K562 (cell line): ENCODE data around the gene RNU6-8. TPM values are rescaled to one million over a fixed set of nuclear protein-coding genes. Genes with fewer than 3 reads are reported as not detected.

Source experiments
- EGR1 ChIP-seq: fragments of 450-650 bp; conservative IDR thresholded peaks from 2 replicates; pipeline ENCODE4 v1.6.1; 2017; ENCODE audit warnings: mild to moderate bottlenecking
- HDAC8 ChIP-seq: fragments of 450-650 bp; IDR thresholded peaks from 2 replicates; pipeline ENCODE4 v1.6.1; 2016; ENCODE audit warnings: mild to moderate bottlenecking, missing genetic modification characterization, moderate library complexity, missing compliant biosample characterization
- PHB2 ChIP-seq: fragments of 450-650 bp; IDR thresholded peaks from 2 replicates; pipeline ENCODE4 v1.6.1; 2017; ENCODE audit warnings: low read depth
- PTRF ChIP-seq: fragments of 450-650 bp; IDR thresholded peaks from 2 replicates; pipeline ENCODE4 v1.6.1; 2016; ENCODE audit warnings: mild to moderate bottlenecking, missing genetic modification characterization, missing compliant biosample characterization
- RFX1 ChIP-seq: fragments of 450-650 bp; IDR thresholded peaks from 2 replicates; pipeline ENCODE4 v1.6.1; 2016; ENCODE audit warnings: mild to moderate bottlenecking, moderate library complexity
- SMARCC2 ChIP-seq: fragments of 450-650 bp; IDR thresholded peaks from 2 replicates; pipeline ENCODE4 v1.6.1; 2017; ENCODE audit warnings: antibody characterized with exemption, moderate library complexity, mild to moderate bottlenecking, low read depth
- ZNF324 ChIP-seq: fragments of 250-450 bp; sonication (Bioruptor Pico); IDR thresholded peaks from 2 replicates; pipeline ENCODE4 v1.4.0; 2020; ENCODE audit warnings: mild to moderate bottlenecking
- polyA plus RNA-seq, 8 experiments: library from polyadenylated mRNA; depleted of rRNA in 4 of 8; stranded (reverse) in 5 of 8; unstranded in 3 of 8; fragments of >200 nt; fragmentation: Nextera tagmentation in 2 of 8; fragmentation: Illumina TruSeq in 1 of 8; extraction: Ambion mirVana in 2 of 8; extraction: Trizol in 1 of 8; gene quantifications; 2 replicates each; pipeline versions ENCODE4 v1.2.1 to v1.2.3, GENCODE V29; 2011 to 2014; ENCODE audit warnings: inconsistent platforms in 1 of 8, missing spikeins in 1 of 8
- total RNA-seq, 7 experiments: library from RNA; depleted of rRNA in 6 of 7; stranded (reverse); fragments of >200 nt in 6 of 7; fragmentation: Illumina TruSeq in 2 of 7; extraction: Trizol in 2 of 7; gene quantifications; 2 replicates each; pipeline versions ENCODE4 v1.2.1 to v1.2.3, GENCODE V29; 2011 to 2021; ENCODE audit warnings: low replicate concordance in 1 of 7
- TF ChIP-seq, protein P1 (sequence below): fragments of 450-650 bp; IDR thresholded peaks from 2 replicates; pipeline ENCODE4 v1.7.0; 2016; ENCODE audit warnings: borderline replicate concordance
- TF ChIP-seq, protein P2 (sequence below): IDR thresholded peaks from 3 replicates; pipeline ENCODE4 v1.6.1; 2011; ENCODE audit warnings: borderline replicate concordance, mild to moderate bottlenecking; ENCODE audit not compliant: insufficient read length, insufficient read depth
- TF ChIP-seq, protein P3 (sequence below), 2 experiments: fragments of 450-650 bp; formaldehyde crosslinking in 1 of 2; IDR thresholded peaks; 2 replicates each; pipeline versions ENCODE4 v1.4.0 to v1.6.1; 2014 to 2020; ENCODE audit warnings: mild to moderate bottlenecking in 2 of 2, borderline replicate concordance in 1 of 2, low read depth in 1 of 2
- TF ChIP-seq, protein P4 (sequence below): fragments of 450-650 bp; IDR thresholded peaks from 2 replicates; pipeline ENCODE4 v1.6.1; 2018; ENCODE audit warnings: mild to moderate bottlenecking, low read depth; ENCODE audit not compliant: partially characterized antibody
- TF ChIP-seq, protein P5 (sequence below): fragments of 450-650 bp; formaldehyde crosslinking; IDR thresholded peaks from 2 replicates; pipeline ENCODE4 v1.4.0; 2022; ENCODE audit warnings: missing genetic modification characterization

RNU6-8 gene
- total and polyA plus RNA-seq, 9 of the 15 experiments (the other 6 are each of a cell fraction or from before 2014, with no cell fraction given) = not detected

DNA sequence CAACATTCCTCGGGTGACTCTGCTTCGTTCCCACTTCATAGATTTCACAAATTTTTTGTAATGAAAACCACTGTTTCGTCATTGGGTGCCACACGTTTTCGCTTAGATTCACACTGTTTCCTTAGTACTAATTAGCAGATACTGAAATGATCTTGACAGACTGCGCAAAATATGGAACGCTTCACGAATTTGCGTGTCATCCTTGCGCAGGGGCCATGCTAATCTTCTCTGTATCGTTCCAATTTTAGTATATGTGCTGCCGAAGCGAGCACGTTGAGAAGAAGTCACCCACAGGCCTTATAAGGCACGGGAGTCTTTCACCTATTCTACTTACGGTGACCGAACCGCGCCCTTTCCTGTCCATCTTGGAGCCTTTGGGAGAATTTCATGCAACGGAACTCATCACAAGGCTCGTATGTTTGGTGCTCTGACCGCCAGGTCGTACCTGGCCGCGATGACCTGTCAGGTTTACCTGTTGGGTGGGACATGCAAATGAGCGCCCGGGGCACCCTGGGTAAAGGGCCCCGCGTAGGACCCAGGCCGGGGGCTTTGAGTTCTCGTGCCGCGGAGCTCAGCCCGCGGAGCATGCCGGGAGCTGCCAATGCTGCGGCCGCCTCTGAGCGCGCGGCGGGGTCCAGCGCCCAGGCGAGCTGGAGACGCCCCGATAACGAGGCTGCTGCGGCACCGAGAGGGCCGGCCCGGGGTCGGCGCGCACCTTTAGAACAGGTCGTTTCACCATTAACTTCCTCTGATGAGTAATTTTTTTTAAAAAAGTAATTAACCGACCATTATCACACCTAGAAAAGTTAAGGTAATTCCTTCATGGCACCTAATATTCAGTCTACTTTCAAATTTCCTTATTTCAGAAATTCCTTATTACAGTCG is at the start of gene RNU6-8 (continued):
- TF ChIP-seq, protein P1, sequence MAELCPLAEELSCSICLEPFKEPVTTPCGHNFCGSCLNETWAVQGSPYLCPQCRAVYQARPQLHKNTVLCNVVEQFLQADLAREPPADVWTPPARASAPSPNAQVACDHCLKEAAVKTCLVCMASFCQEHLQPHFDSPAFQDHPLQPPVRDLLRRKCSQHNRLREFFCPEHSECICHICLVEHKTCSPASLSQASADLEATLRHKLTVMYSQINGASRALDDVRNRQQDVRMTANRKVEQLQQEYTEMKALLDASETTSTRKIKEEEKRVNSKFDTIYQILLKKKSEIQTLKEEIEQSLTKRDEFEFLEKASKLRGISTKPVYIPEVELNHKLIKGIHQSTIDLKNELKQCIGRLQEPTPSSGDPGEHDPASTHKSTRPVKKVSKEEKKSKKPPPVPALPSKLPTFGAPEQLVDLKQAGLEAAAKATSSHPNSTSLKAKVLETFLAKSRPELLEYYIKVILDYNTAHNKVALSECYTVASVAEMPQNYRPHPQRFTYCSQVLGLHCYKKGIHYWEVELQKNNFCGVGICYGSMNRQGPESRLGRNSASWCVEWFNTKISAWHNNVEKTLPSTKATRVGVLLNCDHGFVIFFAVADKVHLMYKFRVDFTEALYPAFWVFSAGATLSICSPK = no peak
- TF ChIP-seq, protein P2, sequence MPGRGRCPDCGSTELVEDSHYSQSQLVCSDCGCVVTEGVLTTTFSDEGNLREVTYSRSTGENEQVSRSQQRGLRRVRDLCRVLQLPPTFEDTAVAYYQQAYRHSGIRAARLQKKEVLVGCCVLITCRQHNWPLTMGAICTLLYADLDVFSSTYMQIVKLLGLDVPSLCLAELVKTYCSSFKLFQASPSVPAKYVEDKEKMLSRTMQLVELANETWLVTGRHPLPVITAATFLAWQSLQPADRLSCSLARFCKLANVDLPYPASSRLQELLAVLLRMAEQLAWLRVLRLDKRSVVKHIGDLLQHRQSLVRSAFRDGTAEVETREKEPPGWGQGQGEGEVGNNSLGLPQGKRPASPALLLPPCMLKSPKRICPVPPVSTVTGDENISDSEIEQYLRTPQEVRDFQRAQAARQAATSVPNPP = peak; percentile 74
- TF ChIP-seq SMARCC2 (no peak), PTRF (tag) (no peak), ZNF324 (no peak), HDAC8 (tag) (no peak), EGR1 (no peak), PHB2 (no peak), RFX1 (no peak)
- TF ChIP-seq, protein P3, sequence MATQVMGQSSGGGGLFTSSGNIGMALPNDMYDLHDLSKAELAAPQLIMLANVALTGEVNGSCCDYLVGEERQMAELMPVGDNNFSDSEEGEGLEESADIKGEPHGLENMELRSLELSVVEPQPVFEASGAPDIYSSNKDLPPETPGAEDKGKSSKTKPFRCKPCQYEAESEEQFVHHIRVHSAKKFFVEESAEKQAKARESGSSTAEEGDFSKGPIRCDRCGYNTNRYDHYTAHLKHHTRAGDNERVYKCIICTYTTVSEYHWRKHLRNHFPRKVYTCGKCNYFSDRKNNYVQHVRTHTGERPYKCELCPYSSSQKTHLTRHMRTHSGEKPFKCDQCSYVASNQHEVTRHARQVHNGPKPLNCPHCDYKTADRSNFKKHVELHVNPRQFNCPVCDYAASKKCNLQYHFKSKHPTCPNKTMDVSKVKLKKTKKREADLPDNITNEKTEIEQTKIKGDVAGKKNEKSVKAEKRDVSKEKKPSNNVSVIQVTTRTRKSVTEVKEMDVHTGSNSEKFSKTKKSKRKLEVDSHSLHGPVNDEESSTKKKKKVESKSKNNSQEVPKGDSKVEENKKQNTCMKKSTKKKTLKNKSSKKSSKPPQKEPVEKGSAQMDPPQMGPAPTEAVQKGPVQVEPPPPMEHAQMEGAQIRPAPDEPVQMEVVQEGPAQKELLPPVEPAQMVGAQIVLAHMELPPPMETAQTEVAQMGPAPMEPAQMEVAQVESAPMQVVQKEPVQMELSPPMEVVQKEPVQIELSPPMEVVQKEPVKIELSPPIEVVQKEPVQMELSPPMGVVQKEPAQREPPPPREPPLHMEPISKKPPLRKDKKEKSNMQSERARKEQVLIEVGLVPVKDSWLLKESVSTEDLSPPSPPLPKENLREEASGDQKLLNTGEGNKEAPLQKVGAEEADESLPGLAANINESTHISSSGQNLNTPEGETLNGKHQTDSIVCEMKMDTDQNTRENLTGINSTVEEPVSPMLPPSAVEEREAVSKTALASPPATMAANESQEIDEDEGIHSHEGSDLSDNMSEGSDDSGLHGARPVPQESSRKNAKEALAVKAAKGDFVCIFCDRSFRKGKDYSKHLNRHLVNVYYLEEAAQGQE (IDR thresholded peaks at IDR 0.05; ENCODE audit: borderline replicate concordance) = no peak
- TF ChIP-seq, protein P3 (CRISPR knock-in tag; IDR thresholded peaks at IDR 0.05; ENCODE audit: low read depth) = no peak
- TF ChIP-seq, protein P4, sequence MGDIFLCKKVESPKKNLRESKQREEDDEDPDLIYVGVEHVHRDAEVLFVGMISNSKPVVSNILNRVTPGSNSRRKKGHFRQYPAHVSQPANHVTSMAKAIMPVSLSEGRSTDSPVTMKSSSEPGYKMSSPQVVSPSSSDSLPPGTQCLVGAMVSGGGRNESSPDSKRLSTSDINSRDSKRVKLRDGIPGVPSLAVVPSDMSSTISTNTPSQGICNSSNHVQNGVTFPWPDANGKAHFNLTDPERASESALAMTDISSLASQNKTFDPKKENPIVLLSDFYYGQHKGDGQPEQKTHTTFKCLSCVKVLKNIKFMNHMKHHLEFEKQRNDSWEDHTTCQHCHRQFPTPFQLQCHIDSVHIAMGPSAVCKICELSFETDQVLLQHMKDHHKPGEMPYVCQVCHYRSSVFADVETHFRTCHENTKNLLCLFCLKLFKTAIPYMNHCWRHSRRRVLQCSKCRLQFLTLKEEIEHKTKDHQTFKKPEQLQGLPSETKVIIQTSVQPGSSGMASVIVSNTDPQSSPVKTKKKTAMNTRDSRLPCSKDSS = no peak
- TF ChIP-seq, protein P5, sequence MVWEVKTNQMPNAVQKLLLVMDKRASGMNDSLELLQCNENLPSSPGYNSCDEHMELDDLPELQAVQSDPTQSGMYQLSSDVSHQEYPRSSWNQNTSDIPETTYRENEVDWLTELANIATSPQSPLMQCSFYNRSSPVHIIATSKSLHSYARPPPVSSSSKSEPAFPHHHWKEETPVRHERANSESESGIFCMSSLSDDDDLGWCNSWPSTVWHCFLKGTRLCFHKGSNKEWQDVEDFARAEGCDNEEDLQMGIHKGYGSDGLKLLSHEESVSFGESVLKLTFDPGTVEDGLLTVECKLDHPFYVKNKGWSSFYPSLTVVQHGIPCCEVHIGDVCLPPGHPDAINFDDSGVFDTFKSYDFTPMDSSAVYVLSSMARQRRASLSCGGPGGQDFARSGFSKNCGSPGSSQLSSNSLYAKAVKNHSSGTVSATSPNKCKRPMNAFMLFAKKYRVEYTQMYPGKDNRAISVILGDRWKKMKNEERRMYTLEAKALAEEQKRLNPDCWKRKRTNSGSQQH (CRISPR knock-in tag) = no peak
